ENCODE data around the gene PLPPR1.

Gene PLPPR1

DNA sequence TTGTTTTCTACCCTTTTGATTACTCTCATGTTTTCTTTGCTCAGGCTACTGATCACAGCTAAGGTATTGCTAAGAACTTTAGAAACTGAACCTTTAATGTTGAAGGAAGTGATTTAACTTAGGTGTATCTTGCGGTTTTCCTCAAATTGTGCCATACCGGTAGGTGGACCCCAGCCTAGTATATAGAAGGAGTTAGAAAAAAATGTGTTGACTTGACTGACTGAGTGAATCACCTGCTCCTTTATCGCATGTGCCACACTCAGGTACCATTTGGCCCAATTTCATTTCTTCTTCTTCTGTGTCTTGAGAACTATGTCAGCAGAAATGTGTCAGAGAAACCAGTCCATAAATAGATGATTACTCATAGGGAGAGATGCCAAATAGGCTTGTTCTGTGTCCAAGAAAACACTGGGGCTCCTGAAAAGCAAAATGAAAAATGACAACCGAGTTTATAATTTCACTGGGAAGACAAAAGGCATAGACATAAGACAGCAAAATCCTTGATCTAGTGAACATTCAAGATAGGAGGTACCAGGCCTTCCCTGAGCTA, 19.4 kb downstream of the PLPPR1 start:
- DNase-seq (ENCODE audit: low spot score) = no peak

DNA sequence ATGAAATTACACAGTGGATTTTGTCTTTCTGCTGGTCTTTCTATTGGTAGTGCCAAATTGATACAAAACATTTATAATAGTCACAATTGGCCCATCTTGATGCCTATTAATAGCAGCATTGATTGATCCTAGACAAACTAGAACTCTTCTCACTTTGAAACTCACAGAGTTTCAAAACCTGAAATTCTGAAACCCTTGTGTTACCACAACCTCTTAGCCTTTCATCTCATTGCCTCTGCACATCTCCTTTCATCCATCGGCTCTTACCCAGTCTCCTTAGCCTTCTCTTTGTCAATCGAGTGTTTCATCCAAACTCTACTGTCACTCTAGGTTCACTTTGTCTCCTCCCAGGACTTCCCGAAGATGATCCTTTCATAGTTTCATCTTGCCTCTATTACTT, 22.1 kb downstream of the PLPPR1 start:
- DNase-seq (ENCODE audit: low spot score) = no peak

DNA sequence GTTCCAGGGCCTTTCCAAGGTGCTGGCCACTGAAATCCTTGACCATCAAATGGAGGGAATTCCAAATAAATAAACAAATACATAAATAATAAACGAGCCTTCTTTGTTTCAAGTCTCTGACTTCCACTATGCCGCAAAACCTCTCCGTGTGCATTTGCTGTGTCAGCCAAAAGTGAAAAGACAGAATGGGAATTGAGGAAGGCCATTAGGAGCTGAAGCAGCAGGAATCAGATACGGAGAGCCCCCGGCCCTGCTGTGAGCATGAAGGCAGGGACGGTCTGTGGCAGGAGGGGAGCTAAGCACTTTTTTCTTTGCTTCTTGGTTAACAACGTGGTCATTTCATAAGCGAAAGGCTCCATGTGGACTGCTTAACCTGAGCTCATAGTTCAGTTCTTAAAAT, 26.1 kb downstream of the PLPPR1 start:
- DNase-seq (ENCODE audit: low spot score) = no peak

DNA sequence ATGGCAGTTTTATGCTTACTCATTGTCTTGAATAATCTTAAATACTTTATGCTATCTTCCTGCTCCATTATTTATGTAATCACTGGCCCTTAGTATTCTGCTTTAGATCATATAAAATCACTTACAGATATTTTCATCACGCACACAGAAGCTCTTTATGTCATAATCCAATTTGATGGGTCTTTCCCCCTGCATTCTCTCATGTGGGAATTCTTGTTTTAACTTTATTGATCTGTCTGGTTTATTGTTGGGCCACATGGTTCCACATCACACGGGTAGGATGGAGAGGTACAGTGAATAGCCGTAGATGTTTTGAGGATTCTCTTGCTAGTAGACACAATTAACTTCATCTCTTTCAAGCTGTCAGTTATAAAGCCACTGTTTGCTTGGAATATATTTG, 27.0 kb downstream of the PLPPR1 start:
- no peak for DNase-seq (ENCODE audit: low spot score)

DNA sequence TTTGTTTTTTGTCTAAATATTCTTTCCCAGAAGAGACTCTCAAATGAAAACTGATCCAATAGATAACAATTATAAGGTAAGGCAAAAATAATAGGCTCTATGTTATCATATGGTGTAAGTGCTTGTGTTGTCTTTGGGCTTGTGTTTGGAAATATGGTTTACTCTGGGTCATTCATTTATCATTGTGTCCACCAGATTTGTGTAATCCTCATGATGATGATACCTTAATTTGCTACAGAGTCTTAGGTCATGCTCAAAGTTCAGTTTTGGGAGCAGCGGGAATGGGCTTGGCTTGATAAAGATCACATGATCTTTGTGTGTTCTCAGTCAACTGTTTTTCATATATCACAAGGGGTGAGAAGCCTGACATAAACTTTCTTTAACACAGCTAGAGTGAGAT, 34.2 kb downstream of the PLPPR1 start:
- DNase-seq (ENCODE audit: low spot score) = no peak

DNA sequence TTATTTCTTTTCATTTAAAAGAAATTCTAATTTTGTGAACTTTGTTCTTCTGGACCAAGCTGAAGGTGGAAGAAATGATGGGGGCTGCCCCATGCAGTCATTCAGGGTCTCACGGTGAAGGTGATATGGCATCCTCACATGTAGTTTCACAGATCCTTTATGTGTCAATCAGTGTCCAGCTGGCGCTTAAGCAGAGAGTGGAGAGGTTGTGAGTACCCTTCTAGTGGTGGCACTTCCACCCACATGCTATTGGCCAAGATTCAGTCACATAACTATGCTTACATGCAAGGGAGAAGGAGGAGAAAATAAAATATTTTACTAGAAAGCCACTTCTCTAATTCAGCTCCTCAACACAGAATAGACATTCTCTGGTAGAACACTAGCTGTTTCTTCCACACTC, 34.7 kb downstream of the PLPPR1 start:
- DNase-seq (ENCODE audit: low spot score) = no peak

DNA sequence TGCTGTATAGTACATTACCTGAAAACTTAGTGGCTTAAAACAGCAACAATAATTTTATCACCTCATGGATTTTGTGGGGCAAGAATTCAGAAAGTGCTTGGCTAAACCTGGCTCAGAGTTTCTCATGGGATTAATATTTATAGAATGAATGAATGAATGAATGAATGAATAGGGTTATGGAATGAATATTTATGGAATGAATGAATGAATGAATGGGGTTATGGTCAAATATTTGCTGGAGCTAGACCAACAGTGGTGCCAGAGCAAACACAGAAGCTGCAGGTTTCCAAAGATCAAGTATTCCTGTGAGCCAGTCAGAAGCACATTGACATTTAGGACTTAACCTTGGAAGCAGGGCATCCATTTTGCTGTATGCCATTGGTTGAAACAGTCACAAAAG, 35.7 kb downstream of the PLPPR1 start:
- DNase-seq (ENCODE audit: low spot score) = no peak

DNA sequence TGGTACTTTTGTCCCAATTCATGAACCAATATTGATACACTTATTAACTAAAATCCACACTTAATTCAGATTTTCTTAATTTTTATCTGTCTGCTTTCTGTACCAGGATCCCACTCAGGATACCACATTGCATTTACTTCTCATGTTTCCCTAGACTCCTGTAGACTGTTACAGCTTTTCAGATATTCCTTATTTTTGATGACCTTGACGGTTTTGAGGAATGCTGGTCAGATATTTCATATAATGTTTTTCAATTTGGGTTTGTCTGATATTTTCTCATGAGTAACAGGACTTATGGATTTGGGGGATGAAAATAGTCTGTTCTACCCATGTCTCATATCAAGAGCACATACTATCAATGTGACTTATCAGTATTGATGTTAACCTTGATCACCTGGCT, 37.4 kb downstream of the PLPPR1 start:
- no peak for DNase-seq (ENCODE audit: low spot score)

DNA sequence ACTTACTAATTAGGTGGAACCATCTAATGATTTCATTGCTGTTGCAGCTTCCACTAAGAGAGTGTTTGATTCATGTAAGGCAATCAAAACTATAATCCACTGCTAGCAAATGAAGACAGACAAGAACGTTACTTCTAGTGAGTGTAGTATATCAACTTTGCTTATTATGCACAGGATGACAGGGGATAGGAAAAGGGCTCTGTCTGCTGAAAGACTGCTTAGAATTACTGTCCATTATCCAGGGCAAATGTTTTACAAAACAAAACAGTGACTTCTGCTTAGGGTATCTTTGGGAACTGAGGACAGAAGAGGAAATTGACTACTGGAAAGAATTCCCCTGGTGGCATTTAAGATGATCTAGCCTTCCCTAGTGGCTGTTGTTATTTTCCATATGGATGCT, 40.2 kb downstream of the PLPPR1 start:
- DNase-seq (ENCODE audit: low spot score) = no peak

DNA sequence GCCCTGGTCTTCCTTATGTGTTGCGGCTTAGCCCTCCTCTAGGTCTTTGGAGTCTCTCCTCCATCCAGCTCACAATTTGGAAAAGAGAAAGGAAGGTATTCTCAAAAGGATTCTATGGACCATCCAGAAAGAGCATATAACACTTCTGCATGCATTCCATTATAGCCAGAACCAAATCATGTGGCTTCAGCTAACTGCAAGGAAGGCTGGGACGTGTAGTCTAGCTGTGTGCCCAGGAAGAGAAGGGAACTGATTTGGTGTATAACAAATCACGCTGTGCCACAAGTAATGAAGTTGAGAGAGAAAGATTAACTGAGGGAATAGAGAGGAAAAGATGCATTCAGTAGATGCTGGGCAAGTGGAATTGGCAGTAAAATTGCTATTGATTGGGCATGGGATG, 43.7 kb downstream of the PLPPR1 start:
- DNase-seq (ENCODE audit: low spot score) = no peak

DNA sequence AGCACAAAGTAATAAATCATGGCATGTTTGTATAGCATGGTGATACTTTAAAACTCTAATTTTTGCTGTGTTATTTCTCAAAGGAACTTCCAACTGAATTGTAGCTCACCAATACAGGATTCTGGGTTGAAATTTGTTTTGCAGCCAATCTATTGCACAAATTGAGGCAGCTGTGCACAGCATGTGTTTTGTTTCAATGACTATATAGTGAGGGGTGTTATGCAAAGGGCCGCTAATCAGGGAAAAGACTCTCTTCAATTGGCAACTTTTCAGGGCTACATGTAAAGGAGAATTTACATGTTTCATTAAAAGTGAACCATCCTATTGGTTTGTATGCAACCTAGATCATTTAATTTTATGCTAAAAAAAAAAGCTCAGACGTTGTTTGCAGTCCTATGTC, 44.6 kb downstream of the PLPPR1 start:
- DNase-seq (ENCODE audit: low spot score) = no peak

DNA sequence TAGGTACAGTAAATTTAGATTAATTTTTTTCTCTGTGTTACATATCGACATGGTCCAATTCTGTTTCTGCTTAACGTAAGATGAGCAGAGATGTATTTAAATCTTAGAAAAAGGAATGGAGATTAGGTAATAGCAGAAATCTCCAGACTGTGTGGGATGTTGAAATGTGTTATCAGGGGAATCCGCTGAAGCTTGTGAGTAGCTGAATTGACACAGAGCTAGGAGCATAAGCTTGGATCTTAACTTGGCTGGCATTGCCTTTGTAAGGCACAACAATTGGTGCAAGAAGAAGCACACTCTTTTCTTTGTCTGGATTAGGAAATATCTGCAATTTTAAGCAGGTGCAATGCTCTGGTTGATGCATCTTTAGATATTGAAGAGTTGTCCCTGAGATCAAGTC, 53.1 kb downstream of the PLPPR1 start:
- DNase-seq (ENCODE audit: low spot score) = no peak

DNA sequence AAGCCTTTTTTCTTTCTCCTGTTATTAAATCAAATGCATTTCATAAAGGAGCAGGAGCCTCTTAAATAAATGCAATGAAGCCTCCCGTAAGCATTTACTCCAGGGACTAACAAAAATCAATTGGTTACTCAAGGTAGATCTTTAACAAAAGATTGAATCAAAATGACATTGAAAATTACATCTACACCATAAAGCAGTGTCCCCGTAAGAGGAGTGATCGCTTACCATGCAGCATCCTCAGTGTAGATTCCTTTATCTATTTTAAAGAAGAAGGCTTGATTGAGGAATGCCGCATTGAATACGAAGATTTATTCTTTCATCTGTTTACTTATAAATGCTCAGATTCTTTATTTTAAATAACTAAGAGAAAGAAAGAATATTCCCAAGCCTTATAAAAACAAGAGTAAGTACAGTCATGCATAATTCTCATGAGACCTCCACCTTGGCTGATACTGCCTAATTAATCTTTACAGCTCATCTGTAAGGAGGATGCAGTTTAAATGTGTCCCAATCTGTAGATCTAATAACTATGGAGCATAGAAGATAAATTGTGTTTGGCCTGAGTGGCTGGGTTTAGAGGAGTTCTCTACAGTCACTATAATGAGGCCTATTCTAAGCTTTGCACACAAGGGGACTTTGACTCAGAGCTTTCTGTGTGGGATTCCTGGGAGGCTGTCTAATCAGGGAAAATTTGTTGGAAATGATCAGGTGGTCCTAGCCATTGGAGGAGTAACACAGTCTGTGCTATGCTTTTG, 55.1 kb downstream of the PLPPR1 start:
- no peak for DNase-seq (ENCODE audit: low spot score)

DNA sequence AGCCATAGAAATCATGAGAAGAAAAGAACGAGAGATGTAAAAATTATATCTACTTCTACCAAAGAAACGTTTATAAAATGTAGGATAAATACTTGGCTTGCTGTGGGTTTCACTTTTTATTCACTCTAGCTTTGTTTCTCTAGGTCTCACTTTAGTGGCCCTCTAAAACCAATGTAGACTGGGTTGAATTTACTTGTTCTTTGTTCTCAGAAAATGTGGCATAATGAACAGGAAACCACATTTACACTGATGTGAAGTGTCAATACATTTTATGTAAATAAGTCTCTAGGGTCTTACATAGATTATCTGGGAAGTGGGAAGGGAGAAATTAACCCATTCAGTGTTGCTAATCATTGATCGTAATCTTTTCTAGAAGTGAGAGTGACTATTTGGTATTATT, 58.9 kb downstream of the PLPPR1 start:
- no peak for DNase-seq (ENCODE audit: low spot score)

DNA sequence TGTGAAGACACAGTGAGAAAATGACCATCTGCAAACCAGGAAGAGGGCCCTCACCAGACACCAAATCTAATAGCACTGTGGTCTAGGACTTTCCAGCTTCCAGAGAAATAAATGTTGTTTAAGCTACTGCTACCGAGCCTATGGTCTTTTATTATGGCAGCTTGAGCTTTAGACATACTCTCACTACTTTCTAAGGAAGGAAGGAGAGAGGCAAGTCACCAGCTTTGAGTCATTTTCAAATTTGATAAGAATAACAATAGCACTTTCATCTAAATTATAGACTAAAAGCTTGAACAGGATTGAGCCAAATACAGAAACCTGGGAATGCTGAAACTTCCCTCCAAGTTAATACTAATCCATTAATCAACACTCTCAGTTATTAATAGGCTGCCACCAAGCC, 64.4 kb downstream of the PLPPR1 start:
- no peak for DNase-seq (ENCODE audit: low spot score)

DNA sequence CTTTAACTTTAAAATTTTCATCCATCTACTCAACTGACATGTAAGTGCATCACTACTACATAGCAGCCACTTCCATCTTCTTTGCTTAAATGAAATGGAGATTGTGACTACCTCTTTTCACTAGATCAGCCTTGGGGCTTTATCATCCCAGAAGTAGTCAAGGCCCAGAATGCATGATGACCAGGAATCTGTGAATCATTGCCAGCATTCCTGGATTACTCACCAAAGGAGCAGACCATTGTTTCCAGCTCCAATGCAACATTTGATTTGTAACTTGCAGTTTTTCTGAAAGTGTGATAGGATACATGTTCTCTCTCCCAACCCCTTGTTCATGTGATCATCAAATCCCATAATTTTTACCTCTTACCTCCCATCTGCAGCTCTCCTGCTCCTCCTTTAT, 65.1 kb downstream of the PLPPR1 start:
- DNase-seq (ENCODE audit: low spot score) = no peak

DNA sequence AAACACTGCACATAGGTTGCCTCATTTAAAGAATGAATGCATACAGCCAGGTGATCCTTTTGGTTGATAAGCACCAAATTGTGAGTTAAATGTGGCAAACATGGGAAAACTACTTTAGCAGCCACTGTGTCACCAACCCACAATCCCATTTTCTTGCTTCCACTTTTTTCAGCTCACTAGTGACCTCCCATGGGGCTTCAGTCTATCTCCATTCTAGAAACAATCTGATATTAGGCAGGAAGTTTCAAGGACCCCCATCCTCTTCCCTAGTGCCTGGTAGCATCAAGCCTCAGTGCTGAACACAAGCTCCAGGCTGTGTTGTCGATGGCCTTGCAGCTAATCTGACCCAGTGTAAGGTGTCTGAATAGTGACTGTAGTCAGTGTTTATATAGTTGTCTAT, 66.2 kb downstream of the PLPPR1 start:
- DNase-seq (ENCODE audit: low spot score) = no peak

DNA sequence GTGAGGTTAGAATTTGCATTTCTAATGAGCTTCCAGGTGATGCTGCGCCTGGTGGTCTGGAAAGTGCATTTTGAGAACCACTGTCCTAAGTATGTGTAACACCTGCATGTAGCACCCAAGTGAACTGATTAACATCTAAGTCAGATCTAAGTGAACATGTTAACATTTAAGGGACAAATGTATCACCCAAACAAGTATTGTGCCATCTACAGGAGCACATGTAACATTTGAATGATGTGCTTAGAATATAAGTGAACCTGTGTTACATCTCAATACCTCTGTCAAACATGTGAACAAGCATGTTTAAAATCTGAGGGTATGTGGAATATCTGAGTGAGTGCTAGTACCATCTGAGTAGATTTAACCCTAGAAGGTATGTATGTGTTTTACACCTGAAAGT, 68.7 kb downstream of the PLPPR1 start:
- no peak for DNase-seq (ENCODE audit: low spot score)

DNA sequence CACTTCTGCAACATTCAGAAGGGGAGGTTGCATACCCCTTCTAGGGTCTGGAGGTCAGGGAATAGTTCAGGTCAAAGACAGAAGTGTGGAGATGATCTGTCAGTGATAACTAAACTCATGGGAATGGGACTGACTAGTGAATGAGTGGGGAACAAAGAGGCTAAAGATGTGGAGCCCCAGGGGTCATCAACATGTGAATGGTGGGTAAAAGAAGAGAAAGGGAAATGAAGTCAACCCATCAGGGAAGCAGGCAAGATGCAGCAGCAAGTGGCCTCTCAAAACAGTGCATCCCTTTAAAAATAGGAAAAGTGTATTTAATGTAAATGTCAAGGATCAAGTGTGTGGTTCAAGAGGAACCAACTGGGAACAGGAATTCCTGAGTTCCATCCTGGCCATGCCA, 69.9 kb downstream of the PLPPR1 start:
- no peak for DNase-seq (ENCODE audit: low spot score)

DNA sequence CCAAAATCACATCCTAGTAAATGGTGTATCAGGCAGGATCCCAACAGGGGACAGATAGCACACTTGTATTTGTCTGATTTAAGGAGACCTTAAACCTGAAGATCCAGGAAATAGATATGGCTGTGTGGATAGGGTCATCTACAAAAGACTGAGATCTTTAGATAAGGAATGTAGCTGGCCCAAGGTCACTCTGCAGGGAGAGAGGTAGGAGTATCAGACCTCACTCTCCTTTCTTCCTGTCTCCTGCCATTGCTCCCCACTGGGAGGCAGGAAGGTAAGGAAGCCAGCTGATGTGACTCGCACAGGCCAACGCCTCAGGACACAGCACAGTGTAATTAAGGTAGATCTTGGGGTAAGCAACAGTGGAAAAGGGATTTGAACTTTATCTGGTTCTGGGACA, 85.8 kb downstream of the PLPPR1 start:
- DNase-seq (ENCODE audit: low spot score) = no peak

DNA sequence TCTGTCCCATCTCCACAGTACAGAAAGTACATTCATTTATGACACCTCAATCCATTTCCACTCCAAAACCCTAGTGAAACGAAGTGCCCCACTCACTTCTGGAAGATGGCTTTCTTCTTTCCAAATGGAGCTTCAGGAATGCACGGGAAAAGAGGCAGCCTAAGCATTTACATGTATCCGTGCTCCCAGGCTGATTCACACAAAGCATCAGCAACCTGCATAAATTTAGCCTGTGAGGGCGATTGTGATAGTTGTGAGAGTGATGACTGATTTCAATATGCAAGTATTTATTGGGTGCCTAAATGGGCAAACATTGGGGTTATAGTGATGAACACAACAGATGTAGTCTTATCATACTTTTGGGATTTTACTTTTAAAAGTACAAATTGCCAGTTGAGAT, 86.6 kb downstream of the PLPPR1 start:
- no peak for DNase-seq (ENCODE audit: low spot score)

DNA sequence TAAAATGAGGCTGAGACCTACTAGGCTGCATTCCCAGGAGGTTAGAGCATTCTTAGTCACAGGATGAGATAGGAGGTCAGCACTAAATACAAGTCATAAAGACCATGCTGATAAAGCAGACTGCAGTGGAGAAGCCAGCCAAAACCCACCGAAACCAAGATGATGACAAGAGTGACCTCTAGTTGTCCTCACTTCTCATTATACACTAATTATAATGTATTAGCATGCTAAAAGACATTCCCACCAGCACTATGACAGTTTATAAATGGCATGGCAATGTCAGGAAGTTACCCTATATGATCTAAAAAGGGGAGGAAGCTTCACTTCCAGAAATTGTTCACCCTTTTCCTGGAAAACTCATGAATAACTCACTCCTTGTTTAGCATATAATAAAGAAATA, 88.6 kb downstream of the PLPPR1 start:
- DNase-seq (ENCODE audit: low spot score) = no peak

DNA sequence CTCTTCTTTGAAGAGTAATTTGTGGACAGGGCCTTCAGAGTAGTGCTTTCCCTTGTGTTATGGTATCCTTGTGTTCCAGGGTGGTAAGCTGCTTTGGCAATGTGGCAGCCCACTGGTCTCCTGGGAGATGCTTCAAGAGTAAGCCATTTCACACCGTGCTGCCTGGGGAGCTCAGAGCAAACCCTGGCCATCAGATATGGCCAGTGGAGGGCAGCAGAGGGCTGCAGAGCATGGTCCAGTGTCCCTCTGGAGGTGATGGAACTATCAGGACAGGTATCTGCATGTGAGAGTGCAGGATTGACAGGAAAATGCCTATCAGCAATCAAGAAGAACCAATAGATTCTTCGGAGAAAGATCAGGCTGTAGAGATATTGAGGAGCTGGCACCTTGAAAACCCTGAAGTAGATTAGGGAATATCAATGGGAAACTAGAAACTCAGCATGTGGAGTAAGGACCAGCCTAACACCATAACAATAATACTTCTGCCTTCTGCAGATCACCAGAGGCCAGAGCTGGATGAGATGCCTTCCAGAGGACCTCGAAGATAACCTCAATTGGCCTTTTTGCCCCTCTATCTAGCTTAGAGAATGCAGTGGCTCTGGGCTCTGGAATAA, 90.8 kb downstream of the PLPPR1 start:
- DNase-seq (ENCODE audit: low spot score) = peak; percentile 11

DNA sequence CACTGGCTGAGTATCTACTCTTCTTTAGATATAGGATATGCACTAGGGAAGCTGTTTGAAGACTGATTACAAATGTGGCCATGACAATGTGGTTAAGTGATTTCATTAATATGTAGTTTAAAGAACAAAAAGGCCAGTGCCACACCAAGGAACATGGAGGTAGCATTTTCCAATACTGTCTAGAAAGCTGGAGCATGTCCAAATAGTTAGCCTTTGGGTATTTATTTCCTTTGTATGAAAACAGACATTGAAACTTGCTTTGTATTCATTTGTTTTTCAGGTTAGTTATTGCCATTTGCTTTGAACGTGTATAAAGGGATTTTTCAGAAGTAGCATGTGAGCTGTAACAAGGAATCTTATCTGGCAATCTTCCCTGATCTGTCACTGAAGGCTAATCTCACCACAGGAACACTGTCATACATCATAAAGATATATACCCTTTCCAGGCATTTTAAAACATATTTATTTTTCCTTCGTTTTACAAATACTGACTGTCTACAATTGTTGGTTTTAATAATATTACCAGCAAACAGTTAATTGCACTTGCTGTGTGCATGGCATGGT, 93.4 kb downstream of the PLPPR1 start:
- DNase-seq (ENCODE audit: low spot score) = no peak

All from hepatic stellate cell (primary cell).